Activated CD4-positive, alpha-beta T cell treated with anti-CD3 and anti-CD28 coated beads for 4 hours (primary cell): ENCODE data around the gene RPL13A.

Source experiments
- DNase-seq, 2 donors: peaks; one replicate each; pipeline ENCODE4 v3.0.0-alpha.2; 2020

The RPL13A gene

DNA sequence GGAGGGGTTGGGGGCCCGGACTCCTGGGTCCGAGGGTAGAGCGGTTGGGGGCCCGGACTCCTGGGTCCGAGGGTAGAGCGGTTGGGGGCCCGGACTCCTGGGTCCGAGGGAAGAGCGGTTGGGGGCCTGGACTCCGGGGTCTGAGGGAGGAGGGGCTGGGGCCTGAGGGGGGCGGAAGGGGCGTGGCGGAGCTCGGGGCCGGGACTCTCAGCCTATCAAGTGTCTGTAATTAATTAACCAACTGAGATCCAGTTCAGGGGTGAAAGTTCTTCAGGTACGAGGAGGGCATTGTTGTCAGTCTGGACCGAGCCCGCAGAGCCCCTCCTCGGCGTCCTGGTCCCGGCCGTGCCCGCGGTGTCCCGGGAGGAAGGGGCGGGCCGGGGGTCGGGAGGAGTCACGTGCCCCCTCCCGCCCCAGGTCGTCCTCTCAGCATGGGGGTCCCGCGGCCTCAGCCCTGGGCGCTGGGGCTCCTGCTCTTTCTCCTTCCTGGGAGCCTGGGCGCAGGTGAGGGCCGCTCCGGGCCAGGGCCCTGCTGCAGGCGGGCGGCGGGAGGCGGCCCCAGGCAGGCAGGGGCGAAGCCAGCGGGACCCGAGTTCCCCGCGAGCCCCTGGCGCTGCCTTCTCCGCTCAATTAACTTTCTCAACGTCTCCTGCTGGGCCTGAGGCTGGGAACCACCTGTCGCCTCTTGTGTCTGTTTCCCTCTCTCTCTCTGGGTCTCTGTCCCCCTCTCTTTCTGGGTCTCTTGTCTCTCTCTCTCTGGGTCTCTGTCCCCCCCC lies 25.8 kb downstream of the RPL13A start:
- DNase-seq, result no peak

DNA sequence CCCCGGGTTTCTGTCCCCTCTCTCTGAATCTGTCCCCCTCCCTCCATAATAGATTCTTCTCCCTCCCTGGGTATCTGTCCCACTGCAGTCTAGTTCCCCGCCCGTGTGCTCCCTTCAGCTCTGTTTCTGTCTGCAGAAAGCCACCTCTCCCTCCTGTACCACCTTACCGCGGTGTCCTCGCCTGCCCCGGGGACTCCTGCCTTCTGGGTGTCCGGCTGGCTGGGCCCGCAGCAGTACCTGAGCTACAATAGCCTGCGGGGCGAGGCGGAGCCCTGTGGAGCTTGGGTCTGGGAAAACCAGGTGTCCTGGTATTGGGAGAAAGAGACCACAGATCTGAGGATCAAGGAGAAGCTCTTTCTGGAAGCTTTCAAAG lies 26.3 kb downstream of the RPL13A start:
- DNase-seq, result no peak

DNA sequence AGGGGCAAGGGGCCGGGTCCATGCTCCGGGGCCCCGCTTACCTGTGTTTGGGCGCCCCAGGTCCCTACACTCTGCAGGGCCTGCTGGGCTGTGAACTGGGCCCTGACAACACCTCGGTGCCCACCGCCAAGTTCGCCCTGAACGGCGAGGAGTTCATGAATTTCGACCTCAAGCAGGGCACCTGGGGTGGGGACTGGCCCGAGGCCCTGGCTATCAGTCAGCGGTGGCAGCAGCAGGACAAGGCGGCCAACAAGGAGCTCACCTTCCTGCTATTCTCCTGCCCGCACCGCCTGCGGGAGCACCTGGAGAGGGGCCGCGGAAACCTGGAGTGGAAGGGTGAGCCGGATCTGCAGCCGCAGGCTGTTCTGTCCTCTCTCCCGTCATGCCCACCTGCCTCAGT lies 26.7 kb downstream of the RPL13A start:
- DNase-seq, result no peak

DNA sequence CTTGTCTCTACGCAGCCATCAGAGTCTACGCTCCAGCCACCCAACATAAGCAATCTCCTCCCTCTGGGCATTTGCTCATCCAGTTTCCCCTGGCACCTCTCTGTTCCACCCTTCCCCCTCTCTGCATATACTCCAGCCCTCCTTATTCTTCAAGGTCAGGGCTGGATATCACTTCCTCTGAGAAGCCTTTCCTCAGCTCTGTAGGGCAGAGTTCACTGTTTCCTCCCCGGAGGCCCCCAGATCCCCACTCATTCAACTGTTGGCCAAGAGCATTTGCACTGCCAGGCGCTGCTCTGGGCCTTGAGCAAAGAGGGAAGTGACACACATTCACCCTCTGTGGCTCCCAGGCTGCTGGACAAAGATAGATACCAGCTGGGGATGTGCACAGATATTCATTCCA lies 28.4 kb downstream of the RPL13A start:
- DNase-seq, result no peak

DNA sequence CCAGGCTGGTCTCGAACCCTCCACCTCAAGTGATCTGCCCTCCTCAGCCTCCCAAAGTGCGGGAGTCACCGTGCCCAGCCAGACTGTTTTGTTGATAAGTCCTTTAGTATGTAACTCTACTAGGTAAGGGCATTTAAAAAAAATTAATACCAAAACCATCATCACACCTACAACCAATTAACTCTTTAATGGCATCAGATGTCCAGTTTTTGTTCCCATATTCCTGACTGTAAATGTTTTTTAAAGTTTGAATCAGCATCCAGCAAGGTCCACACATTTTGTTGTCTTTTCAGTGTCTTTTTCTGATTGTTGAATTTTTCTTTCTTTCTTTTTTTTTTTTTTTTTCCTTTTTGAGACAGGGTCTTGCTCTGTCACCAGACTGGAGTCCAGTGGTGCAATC lies 30.6 kb downstream of the RPL13A start:
- DNase-seq, result no peak

DNA sequence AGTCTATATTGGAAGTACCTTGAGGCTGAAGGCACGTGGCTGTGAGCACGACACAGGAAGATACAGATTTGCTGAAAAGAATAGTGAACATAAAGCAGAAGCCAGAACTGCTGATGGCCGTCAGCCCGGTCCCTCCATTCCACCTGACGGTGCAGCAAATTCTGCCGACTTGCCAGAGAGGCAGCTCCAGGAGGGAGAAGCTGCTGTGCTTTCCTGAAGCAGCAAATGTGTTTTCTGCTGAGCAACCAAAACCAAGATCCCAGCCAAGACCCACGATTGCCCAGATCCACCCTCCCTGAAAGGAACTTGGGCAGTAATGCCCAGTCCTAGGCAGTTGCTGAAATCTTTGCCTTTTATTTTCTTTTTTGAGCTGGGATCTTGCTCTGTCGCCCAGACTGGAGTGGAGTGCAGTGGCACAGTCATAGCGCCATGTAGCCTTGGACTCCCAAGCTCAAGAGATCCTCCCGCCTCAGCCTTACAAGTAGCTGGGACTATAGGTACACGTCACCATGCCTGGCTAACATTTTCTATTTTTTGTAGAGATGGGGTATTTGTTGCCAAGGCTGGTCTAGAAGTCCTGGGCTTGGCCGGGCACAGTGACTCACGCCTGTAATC lies 33.4 kb downstream of the RPL13A start:
- DNase-seq, result no peak

DNA sequence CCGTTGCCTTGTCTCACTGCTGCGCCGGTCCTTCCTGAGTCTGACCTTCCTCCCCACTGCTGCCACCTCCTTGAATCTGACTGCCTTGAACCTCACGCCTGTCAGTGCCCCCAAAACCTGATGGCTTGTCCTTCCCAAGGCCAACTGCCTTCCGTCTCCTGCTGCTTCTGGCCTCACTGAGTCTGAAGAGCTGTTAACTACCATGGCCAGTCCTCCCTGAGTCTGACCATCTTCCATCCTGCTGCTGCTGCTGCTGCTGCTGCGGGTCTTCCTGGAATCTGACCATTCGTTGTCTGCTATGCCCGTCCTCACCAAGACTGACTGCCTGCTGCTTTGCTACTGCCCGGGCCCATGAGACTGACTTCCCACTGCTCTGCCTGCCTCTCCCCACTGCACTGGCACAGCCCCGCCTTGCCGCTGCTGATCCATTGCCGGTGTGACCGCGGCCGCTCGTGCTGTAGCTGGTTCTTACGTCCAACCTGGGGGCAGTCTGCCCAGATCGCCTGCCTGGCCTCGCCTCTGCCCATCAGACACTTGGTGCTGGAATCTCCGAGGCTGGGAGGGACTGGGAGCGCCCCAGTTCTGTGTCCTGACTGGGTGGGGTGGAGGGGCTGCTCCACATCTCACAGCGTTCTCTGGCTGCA lies 37.5 kb downstream of the RPL13A start:
- no peak for DNase-seq

DNA sequence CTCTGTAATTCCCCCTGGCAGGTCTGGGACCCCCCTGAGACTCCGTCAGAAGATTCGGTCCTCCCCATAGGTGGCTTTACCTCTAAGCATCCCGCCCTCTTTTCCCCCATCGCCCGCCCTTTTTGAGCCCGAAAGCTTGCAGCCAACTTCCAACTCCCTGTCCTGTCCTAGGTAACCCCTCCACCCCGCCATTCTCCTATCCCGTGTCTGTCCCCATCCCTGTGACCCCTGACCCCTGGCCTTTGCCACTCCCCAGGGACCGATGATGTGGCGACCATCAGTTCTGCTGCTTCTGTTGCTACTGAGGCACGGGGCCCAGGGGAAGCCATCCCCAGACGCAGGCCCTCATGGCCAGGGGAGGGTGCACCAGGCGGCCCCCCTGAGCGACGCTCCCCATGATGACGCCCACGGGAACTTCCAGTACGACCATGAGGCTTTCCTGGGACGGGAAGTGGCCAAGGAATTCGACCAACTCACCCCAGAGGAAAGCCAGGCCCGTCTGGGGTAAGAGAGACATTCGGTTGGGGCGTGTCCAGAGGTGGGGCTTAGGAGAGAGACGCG lies 40.9 kb downstream of the RPL13A start:
- DNase-seq, result no peak

DNA sequence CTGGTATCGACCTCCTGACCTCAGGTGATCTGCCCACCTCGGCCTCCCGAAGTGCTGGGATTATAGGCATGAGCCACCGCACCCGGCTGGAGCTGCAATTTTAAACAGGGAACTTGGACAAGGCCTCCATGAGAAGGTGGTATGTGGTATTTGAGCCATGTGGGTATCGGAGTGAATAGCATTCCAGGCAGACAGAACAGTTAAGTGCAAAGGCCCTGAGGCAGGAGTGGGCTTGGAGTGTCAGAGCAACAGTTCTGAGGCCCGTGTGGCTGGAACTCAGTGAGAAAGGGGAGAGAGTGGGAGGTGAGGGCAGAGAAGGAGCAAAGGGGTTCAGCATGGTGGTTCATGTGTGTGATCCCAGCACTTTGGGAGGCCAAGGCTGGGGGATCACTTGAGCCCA lies 43.3 kb downstream of the RPL13A start:
- DNase-seq, result no peak

DNA sequence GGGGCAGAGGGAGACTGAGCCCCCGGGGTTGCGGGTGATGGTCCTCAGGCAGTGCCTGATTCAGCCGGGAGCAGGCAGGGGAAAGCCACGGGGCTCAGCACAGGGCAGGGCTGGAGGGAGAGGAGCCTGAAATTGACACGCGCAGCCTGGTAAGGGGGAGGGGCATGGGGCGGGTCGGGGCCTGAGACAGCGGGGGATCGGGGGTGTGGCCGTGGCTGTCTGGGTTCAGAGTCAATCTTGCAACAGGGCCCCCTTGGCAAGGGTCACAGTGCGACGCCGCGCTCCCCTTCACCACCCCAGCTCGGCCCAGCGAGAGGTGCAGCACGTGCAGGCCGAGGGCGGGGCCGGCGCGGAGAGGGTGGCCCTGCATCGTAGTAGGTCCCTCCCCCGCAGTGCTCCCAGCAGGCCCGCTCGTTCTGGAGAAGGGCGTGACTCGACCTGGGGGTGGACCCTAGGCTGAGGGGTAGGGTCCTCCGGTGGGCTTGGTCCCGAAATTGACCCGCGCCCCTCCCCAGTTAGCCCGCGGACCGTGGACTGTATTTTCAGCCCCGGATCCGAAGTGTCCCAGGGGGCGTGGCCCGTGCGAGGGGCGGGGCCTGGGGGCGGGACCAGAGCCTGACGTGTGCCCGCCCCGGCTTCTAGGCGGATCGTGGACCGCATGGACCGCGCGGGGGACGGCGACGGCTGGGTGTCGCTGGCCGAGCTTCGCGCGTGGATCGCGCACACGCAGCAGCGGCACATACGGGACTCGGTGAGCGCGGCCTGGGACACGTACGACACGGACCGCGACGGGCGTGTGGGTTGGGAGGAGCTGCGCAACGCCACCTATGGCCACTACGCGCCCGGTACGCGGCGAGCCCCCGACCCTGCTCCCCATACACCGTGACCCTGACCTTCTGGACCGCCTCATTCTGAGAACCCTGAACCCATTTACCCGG lies 46.4 kb downstream of the RPL13A start:
- peak; percentile 84 to 85 for DNase-seq

DNA sequence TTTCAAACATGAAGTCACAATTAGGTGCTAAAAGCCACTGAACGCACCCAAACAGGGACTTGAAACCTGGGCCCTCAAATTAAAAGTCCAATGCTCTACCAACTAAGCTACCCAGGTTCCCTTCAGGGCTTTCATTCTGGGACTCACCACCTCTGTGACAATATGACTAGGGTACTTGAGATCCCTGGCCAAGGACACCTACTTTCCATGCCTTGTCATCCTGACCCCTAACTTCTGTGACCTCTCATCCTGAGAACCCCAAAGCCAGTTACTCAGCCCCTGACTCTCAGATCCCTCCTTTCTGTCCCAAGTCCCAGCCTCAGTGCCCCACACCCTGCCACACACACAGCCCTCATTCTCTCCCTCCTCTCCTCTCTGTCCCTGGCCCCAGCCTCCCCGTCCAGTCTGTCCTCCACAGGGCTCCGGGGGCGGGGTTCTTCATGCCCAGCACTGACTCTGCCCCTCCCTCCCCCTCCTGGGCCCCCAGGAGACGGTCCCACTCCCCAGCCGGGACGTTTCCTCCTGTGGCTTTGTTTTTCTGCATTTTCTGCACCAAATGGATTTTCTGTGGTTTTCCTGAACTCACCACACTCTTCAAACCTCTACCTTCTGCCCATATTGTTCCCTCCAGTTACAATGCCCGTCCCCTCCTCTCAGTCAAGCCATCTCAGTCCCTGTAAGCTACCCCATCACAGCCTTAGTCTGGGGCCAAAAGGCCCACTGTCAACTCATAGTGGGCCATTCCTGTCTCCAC lies 47.4 kb downstream of the RPL13A start:
- no peak for DNase-seq

DNA sequence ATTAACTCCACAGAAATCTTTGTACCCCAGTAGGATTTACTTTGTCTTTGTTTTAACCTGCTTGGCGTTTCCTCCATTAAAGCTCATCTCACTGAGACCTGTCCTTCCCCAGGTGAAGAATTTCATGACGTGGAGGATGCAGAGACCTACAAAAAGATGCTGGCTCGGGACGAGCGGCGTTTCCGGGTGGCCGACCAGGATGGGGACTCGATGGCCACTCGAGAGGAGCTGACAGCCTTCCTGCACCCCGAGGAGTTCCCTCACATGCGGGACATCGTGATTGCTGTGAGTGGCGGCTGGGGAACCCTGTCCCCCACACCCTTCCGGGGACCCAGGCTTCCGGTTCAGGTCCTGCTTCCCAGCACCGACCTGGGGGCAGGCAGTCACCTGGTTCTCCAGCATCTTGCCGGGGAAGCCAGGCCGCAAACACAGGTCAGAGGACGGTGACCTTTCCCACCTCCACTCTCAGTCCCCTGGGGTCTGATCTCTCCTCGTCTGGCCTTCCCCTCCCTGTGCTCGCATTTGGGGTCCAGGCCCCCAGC lies 49.6 kb downstream of the RPL13A start:
- DNase-seq, result no peak

DNA sequence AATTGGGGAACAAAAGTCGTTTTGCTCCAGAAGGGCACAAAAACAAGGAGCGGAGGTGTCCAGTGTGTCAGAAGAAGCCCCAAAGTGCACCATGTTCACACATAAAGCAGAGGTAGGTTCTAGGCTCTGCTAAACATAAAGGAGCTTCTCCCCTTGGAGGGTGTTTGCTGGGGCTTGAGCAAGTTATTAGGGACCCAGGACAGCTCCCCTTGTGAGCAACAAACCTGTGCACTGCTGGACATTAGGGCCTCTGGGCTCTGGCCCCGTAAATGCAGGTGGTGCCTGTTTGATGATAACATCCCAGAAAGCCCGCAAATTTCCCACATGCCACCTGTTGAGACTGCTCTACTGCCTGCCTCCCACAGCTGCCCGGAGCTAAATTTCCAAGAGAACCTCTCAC lies 51.2 kb downstream of the RPL13A start:
- no peak for DNase-seq

DNA sequence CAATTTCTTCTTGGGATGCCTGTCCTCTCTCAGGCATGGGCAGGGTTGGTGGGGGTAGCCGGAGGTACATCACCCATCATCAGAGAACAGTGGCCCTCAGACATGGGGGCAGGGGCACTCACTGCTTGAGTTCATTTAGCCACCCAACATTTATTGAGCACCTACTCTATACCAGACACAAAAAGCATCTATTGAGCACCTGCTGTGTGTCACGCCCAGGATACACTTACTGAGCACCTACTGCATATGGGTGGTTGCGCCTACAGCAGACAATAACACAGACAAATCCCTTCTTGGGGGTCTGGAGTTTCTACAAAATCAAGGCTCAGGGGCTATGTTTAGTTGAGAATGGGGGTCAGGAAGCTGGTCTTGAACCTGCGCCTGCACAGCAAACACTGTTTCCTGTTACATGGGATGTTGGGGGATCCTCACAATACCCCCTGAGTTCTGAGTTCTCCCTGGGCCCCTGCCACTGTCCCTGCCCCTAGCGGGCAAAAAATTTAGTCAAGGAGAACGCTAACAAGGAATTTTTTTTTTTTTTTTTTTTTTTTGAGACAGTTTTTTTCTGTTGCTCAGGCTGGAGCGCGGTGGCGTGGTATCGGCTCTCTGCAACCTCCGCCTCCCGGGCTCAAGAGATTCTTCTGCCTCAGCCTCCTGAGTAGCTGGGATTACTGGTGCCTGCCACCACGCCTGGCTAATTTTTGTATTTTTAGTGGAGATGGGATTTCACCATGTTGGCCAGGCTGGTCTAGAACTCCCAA lies 52.0 kb downstream of the RPL13A start:
- DNase-seq, result no peak
